ENCODE data around the gene SLC49A4. TPM values are rescaled to one million over a fixed set of nuclear protein-coding genes. Genes with fewer than 3 reads are reported as not detected.
"Not testable (repeated sequence)": the region's sequence is repeated elsewhere in the genome, so short reads cannot be mapped to it uniquely, and the experiment has no call there.

Gene SLC49A4
- 1 to 10 TPM; 1.7 to 2.0 (median 1.7) TPM for total RNA-seq

DNA sequence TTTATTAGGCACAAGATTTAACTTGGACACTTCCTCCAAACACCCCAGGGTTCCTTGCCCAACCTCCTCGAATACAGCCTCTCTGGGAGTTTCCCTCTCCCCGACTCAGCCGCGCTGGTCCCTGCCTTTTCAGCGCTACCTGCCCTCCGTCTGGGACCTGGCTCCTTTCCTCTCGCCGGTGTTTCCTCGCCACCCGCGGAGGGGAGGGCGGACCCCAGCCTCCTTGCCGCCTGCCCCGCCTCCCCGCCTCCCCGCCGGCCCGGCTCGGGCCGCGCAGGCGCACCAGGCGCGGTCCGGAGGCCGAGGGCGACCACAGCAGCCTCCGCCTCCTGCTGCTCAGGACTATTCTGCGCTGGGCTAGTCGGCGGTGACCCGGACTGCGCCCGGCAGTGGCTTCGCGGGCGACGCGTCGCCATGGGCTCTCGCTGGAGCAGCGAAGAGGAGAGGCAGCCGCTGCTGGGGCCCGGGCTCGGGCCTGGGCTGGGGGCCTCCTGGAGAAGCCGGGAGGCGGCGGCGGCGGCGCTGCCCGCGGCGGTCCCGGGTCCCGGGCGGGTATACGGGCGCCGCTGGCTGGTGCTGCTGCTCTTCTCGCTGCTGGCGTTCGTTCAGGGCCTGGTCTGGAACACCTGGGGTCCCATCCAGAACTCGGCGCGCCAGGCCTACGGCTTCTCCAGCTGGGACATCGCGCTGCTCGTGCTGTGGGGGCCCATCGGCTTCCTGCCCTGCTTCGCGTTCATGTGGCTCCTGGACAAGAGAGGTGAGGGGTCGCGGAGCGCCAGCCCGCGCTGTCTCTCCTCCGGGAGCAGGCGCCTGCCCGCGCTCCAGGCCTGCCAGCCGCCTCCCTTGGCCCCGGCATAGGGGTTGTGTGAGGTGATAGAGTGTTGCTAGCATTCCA lies at the start of gene SLC49A4:
Gene SLC49A4, plus strand, starts transcription at position 291 of the 895 bp plus-strand sequence. Its CDS starts 124 bp downstream, at position 415.
- DNase-seq (peak; percentile 51), ATAC-seq (peak; percentile 68 to 71)
- Mint-ChIP-seq H3K4me3 (peak within 1 kb of the TSS; percentile 86), H3K4me1 (ENCODE audit: low read depth) (peaks cover 34% of the 10 kb centered on the region), H3K36me3 (ENCODE audit: insufficient read depth) (no peaks in the 10 kb centered on the region), H3K27me3 (ENCODE audit: low read depth) (no peaks in the 10 kb centered on the region), H3K9me3 (no peaks in the 10 kb centered on the region)

DNA sequence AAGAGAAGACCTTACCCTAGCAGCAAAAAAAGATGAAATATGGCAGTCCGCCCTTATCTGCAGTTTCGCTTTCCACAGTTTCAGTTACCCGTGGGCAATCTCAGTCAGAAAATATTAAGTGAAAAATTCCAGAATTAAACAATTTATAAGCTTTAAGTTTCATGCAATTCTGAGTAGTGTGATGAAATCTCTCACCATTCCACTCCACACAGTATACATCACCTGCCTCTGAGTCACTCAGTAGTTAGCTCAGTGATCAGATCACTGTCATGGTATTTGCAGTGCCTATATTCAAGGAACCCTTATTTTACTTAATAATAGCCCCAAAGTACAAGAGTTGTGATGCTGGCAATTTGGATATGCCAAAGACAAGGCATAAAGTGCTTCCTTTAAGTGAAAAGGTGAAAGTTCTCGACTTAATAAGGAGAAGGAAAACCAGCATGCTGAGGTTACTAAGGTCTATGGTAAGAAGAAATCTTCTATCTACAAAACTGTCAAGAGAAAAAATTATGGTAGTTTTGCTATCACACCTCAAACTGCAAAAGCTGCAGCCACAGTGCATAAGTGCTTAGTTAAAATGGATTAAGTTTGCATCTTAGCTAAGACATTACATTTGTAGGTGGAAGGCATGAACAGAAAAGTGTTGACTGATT lies 49.4 kb upstream of the SLC49A4 start:
- H3K36me3 Mint-ChIP-seq (ENCODE audit: insufficient read depth): peaks cover 44% of the 10 kb centered on the region
- H3K4me3 Mint-ChIP-seq: no peak overlapping the region
- DNase-seq: no peak
- H3K4me1 Mint-ChIP-seq (ENCODE audit: low read depth): no peaks in the 10 kb centered on the region
- no peak for ATAC-seq
- H3K9me3 Mint-ChIP-seq: no peaks in the 10 kb centered on the region
- H3K27me3 Mint-ChIP-seq (ENCODE audit: low read depth): no peaks in the 10 kb centered on the region

DNA sequence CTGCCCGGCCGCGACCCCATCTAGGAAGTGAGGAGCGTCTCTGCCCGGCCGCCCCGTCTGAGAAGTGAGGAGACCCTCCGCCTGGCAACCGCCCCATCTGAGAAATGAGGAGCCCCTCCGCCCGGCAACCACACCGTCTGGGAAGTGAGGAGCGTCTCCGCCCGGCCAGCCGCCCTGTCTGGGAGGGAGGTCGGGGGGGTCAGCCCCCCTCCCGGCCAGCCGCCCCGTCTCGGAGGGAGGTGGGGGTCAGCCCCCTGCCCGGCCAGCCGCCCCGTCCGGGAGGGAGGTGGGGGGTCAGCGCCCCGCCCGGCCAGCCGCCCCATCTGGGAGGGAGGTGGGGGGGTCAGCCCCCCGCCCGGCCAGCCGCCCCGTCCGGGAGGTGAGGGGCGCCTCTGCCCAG lies 47.6 kb upstream of the SLC49A4 start:
- not testable (repeated sequence) for ATAC-seq; H3K4me3 Mint-ChIP-seq; H3K27me3 Mint-ChIP-seq (ENCODE audit: low read depth); H3K9me3 Mint-ChIP-seq; H3K4me1 Mint-ChIP-seq (ENCODE audit: low read depth); DNase-seq
- peaks cover 42% of the 10 kb centered on the region for H3K36me3 Mint-ChIP-seq (ENCODE audit: insufficient read depth)

DNA sequence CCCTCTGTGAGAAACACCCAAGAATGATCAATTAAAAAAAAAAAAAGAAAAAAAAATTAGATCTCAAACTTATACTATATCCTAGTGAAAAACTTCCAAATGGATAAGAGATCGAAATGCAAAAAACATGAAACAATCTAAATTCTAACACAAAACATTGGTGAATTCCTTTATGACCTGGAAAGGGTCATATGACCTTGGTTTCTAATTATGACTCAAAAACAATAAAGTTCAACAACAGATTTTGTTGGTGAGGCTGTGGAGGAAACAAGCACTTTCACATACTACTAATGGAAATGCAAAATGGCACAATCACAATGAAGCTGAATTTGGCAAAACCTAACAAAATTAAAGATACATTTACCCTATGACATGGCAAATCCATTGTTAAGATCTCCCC lies 46.5 kb upstream of the SLC49A4 start:
- no peaks in the 10 kb centered on the region for H3K9me3 Mint-ChIP-seq

DNA sequence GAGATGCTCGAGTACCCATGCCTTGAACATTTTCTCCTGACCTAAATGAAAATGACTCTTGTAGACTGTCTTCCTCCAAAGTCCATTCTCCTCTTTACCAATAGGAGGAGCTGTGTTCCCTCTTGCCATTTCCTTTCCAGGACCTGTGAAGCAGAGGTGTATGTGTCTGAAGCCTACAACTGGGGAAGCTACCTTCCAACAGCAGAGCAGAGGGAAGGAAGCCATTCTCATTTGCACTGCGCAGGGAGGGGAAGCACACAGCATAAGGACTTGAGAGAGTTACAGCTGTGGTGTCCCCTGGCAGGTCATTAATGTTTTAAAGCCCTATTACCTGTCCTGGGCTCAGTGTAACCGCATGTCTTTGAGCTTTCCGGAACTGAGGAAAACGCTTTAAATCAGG lies 39.9 kb upstream of the SLC49A4 start:
- no peaks in the 10 kb centered on the region for H3K27me3 Mint-ChIP-seq (ENCODE audit: low read depth)
- ATAC-seq: peak; percentile 71 to 74
- H3K36me3 Mint-ChIP-seq (ENCODE audit: insufficient read depth): peaks cover 34% of the 10 kb centered on the region
- DNase-seq: no peak
- H3K9me3 Mint-ChIP-seq: no peaks in the 10 kb centered on the region
- H3K4me3 Mint-ChIP-seq: no peak overlapping the region
- no peaks in the 10 kb centered on the region for H3K4me1 Mint-ChIP-seq (ENCODE audit: low read depth)

More for the DNA sequence above, 46.5 kb upstream of the SLC49A4 start:
- H3K36me3 Mint-ChIP-seq (ENCODE audit: insufficient read depth): peaks cover 39% of the 10 kb centered on the region
- DNase-seq: no peak
- no peaks in the 10 kb centered on the region for H3K4me1 Mint-ChIP-seq (ENCODE audit: low read depth)
- no peak for ATAC-seq
- no peak overlapping the region for H3K4me3 Mint-ChIP-seq
- no peaks in the 10 kb centered on the region for H3K27me3 Mint-ChIP-seq (ENCODE audit: low read depth)

DNA sequence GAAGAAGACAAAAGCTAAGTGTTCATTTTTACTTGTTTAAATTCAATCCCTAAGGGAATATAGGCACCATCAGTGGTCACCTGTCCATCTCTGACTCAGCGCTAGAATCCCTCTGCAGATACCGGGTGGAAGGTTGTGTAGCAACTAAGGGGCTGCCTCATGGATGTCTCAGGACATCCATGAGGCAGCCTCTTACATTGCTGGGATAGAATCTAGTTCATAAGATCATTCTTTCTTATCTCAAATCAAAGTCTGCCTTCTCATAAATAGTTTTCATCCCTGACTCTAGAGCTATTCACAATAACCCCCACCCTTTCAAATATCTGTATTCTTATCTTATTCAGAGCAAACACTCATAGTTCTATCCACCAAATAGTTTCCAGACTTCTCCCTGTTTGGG lies 39.4 kb upstream of the SLC49A4 start:
- Mint-ChIP-seq H3K9me3 (no peaks in the 10 kb centered on the region), H3K4me3 (no peak overlapping the region), H3K4me1 (ENCODE audit: low read depth) (no peaks in the 10 kb centered on the region), H3K36me3 (ENCODE audit: insufficient read depth) (peaks cover 33% of the 10 kb centered on the region), H3K27me3 (ENCODE audit: low read depth) (no peaks in the 10 kb centered on the region)
- no peak for DNase-seq
- ATAC-seq: no peak

- Mint-ChIP-seq H3K36me3 (ENCODE audit: insufficient read depth) (peaks cover 14% of the 10 kb centered on the region), H3K27me3 (ENCODE audit: low read depth) (no peaks in the 10 kb centered on the region), H3K4me1 (ENCODE audit: low read depth) (no peaks in the 10 kb centered on the region), H3K9me3 (no peaks in the 10 kb centered on the region), H3K4me3 (no peak overlapping the region)
- ATAC-seq (no peak), DNase-seq (no peak)
These were observed 35.9 kb upstream of the SLC49A4 start for GRCh38 chr3:122758877-122759560.

- Mint-ChIP-seq H3K9me3 (no peaks in the 10 kb centered on the region), H3K4me3 (no peak overlapping the region), H3K36me3 (ENCODE audit: insufficient read depth) (peaks cover 7% of the 10 kb centered on the region), H3K4me1 (ENCODE audit: low read depth) (no peaks in the 10 kb centered on the region), H3K27me3 (ENCODE audit: low read depth) (no peaks in the 10 kb centered on the region)
- DNase-seq: no peak
- no peak for ATAC-seq
These were observed 34.2 kb upstream of the SLC49A4 start for GRCh38 chr3:122760453-122761271.

- no peaks in the 10 kb centered on the region for H3K4me1 Mint-ChIP-seq (ENCODE audit: low read depth)
- DNase-seq (no peak), ATAC-seq (no peak)
- H3K27me3 Mint-ChIP-seq (ENCODE audit: low read depth): no peaks in the 10 kb centered on the region
- no peaks in the 10 kb centered on the region for H3K9me3 Mint-ChIP-seq
- no peak overlapping the region for H3K4me3 Mint-ChIP-seq
- H3K36me3 Mint-ChIP-seq (ENCODE audit: insufficient read depth): peaks cover 17% of the 10 kb centered on the region
These were observed 28.4 kb upstream of the SLC49A4 start for GRCh38 chr3:122766430-122766829.

GRCh38 chr3:122767540-122768372 lies 27.1 kb upstream of the SLC49A4 start:
- no peaks in the 10 kb centered on the region for H3K9me3 Mint-ChIP-seq
- DNase-seq (no peak), ATAC-seq (no peak)
- no peaks in the 10 kb centered on the region for H3K4me1 Mint-ChIP-seq (ENCODE audit: low read depth)
- no peak overlapping the region for H3K4me3 Mint-ChIP-seq
- peaks cover 16% of the 10 kb centered on the region for H3K36me3 Mint-ChIP-seq (ENCODE audit: insufficient read depth)
- H3K27me3 Mint-ChIP-seq (ENCODE audit: low read depth): no peaks in the 10 kb centered on the region

- H3K4me3 Mint-ChIP-seq: no peak overlapping the region
- H3K36me3 Mint-ChIP-seq (ENCODE audit: insufficient read depth): peaks cover 24% of the 10 kb centered on the region
- H3K9me3 Mint-ChIP-seq: no peaks in the 10 kb centered on the region
- ATAC-seq (no peak), DNase-seq (no peak)
- H3K27me3 Mint-ChIP-seq (ENCODE audit: low read depth): no peaks in the 10 kb centered on the region
- no peaks in the 10 kb centered on the region for H3K4me1 Mint-ChIP-seq (ENCODE audit: low read depth)
These were observed 24.2 kb upstream of the SLC49A4 start for GRCh38 chr3:122770521-122771202.

DNA sequence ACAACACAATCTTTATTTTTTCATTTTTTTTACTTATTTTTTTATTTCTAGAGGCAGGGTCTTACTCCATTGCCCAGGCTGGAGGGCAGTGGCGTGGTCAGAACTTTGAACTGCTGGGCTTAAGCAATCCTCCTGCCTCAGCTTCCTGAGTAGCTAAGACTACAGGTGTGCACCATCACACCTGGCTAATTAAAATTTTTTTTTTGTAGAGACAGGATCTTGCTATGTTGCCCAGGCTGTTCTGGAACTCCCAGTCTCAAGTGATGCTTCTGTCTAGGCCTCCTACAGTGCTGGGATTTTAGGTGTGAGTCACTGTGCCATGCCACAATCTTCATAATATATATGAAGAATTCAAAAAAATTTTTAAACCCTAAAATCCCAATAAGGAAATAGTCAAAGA lies 22.0 kb upstream of the SLC49A4 start:
- Mint-ChIP-seq H3K4me3 (no peak overlapping the region), H3K27me3 (ENCODE audit: low read depth) (no peaks in the 10 kb centered on the region), H3K36me3 (ENCODE audit: insufficient read depth) (peaks cover 24% of the 10 kb centered on the region), H3K9me3 (no peaks in the 10 kb centered on the region), H3K4me1 (ENCODE audit: low read depth) (no peaks in the 10 kb centered on the region)
- ATAC-seq (no peak), DNase-seq (no peak)

All from activated T-cell treated with anti-CD3 and anti-CD28 coated beads, Interleukin-2, amount 50 U/mL, for 4 hours (primary cell).